ENCODE results near the gene GRID2. TPM values are rescaled to one million over a fixed set of nuclear protein-coding genes. Genes with fewer than 3 reads are reported as not detected.

GRID2 gene
- total and polyA plus RNA-seq, 12 donors, result 0.01 to 0.07 (median 0.07) TPM; not detected in 9

- no peaks in the 10 kb centered on the region for H3K9me3 ChIP-seq
- no peaks in the 10 kb centered on the region for H3K4me1 ChIP-seq
- TF ChIP-seq CTCF (IDR thresholded peaks at IDR 0.05), result no peak
- intact Hi-C loops (cut with DNase I), result no loop called here
- H3K4me3 ChIP-seq, result no peak overlapping the region
- no peak overlapping the region for H3K27ac ChIP-seq
- H3K27me3 ChIP-seq, result no peaks in the 10 kb centered on the region
- DNase-seq, result no peak
- 51 to 68% methylated on average over 1 of the region's 1 CpG for WGBS, 2 donors
- H3K36me3 ChIP-seq, result no peaks in the 10 kb centered on the region
- ATAC-seq, result no peak
Measured at GRCh38 chr4:93263166-93263565, 959.4 kb downstream of the GRID2 start.

GRCh38 chr4:93267747-93268146 lies 964.0 kb downstream of the GRID2 start:
- H3K4me1 ChIP-seq, result no peaks in the 10 kb centered on the region
- no peak overlapping the region for H3K27ac ChIP-seq
- no peaks in the 10 kb centered on the region for H3K36me3 ChIP-seq
- no peak for TF ChIP-seq CTCF (IDR thresholded peaks at IDR 0.05)
- ATAC-seq (no peak), DNase-seq (no peak)
- intact Hi-C loops (cut with DNase I), result no loop called here
- H3K27me3 ChIP-seq, result no peaks in the 10 kb centered on the region
- WGBS, 2 donors, result 84 to 89% methylated on average over 3 of the region's 3 CpGs
- no peaks in the 10 kb centered on the region for H3K9me3 ChIP-seq
- no peak overlapping the region for H3K4me3 ChIP-seq

GRCh38 chr4:93285346-93285745 lies 981.6 kb downstream of the GRID2 start:
- TF ChIP-seq CTCF (IDR thresholded peaks at IDR 0.05), result no peak
- Histone ChIP-seq H3K27me3 (no peaks in the 10 kb centered on the region), H3K27ac (no peak overlapping the region), H3K9me3 (no peaks in the 10 kb centered on the region), H3K36me3 (no peaks in the 10 kb centered on the region), H3K4me1 (no peaks in the 10 kb centered on the region), H3K4me3 (no peak overlapping the region)
- ATAC-seq (no peak), DNase-seq (no peak)
- intact Hi-C loops (cut with DNase I), result no loop called here

DNA sequence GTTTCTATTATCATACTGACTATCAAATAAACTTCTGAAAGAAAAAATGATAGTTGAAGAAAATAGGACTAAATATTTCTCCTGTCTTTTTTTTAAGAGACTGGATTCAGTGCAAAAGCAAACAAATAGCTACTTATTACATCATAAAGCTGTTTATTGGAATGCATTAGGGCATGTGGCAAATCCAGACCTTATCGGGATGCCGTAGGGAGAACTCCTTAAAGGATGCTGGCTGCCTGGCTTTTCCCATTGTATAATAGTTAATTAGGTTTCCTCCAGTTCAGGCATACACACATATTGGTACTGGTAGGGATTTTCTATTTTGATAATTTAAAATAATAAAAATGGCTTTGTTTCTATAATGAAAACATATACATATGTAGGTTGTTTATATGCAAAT lies 985.5 kb downstream of the GRID2 start:
- Histone ChIP-seq H3K27ac (no peak overlapping the region), H3K9me3 (no peaks in the 10 kb centered on the region), H3K27me3 (no peaks in the 10 kb centered on the region), H3K36me3 (no peaks in the 10 kb centered on the region), H3K4me1 (no peaks in the 10 kb centered on the region), H3K4me3 (no peak overlapping the region)
- DNase-seq (no peak), ATAC-seq (no peak)
- 80 to 86% methylated on average over 2 of the region's 2 CpGs for WGBS, 2 donors
- intact Hi-C loops (cut with DNase I), result no loop called here
- TF ChIP-seq CTCF (IDR thresholded peaks at IDR 0.05), result no peak

DNA sequence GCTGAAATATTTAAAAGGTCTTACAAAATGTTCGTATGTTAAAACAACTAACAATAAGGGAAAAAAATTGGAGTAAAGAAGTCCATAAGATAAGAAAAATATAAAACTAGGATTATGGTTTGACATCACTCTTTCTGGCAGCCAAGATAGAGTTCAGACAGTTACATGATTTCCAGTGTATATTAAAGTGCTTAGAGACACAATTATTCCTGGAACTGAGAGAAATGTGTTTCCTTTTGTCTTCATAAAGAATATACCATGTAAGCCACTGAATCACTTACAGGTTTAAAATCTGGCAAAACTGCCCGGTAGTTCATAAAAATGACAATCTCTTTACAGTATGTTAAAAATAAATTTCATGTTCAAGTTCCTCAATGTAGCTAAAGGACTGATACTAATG lies 986.1 kb downstream of the GRID2 start:
- no peak for DNase-seq
- Histone ChIP-seq H3K4me1 (no peaks in the 10 kb centered on the region), H3K27me3 (no peaks in the 10 kb centered on the region), H3K4me3 (no peak overlapping the region), H3K9me3 (no peaks in the 10 kb centered on the region), H3K36me3 (no peaks in the 10 kb centered on the region), H3K27ac (no peak overlapping the region)
- ATAC-seq, result no peak
- TF ChIP-seq CTCF (IDR thresholded peaks at IDR 0.05), result no peak
- WGBS, 2 donors, result 67 to 77% methylated on average over 2 of the region's 2 CpGs
- intact Hi-C loops (cut with DNase I), result no loop called here

Data from heart right ventricle (tissue), 16 donors.